Measurements from ENCODE around the gene GAS6. TPM values are rescaled to one million over a fixed set of nuclear protein-coding genes. Genes with fewer than 3 reads are reported as not detected.

GAS6 gene
- total RNA-seq, 1 donor from 2014 or later = 215 TPM

DNA sequence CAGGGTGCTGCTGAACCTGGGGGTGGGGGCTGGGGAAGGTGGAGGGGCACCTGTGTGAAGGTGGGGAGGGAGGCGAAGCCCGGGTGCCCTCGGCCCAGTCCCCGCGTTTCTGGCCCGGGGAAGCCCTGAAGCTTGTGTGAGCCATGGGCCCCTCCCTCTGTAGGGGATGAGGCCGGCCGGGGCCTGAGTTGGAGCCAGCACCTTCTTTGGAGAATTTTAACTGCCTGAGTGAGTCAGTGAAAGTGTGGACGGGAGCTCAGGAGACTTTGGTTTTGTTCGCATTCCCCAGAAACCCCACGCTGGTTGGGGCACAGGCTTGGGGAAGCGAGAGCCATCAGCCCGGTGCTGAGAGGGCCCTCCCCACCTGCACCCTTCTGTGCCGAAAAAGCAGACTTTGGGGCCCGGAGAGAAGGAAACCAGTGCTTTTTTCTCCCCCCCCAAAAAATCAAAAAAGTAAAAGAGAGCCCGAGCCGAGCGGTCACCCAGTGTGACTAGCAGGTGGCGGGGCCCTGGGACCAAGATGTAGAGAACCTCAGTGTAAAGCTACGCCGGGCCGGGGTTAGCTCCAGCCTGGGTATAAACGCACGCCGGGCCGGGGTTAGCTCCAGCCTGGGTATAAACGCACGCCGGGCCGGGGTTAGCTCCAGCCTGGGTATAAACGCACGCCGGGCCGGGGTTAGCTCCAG, 59.7 kb downstream of the GAS6 start:
- Histone ChIP-seq H3K27ac (no peak overlapping the region), H3K36me3 (no peaks in the 10 kb centered on the region), H3K4me3 (no peak overlapping the region), H3K4me1 (peaks cover 23% of the 10 kb centered on the region), H3K9me3 (no peaks in the 10 kb centered on the region), H3K27me3 (no peaks in the 10 kb centered on the region)
- TF ChIP-seq, protein P1, sequence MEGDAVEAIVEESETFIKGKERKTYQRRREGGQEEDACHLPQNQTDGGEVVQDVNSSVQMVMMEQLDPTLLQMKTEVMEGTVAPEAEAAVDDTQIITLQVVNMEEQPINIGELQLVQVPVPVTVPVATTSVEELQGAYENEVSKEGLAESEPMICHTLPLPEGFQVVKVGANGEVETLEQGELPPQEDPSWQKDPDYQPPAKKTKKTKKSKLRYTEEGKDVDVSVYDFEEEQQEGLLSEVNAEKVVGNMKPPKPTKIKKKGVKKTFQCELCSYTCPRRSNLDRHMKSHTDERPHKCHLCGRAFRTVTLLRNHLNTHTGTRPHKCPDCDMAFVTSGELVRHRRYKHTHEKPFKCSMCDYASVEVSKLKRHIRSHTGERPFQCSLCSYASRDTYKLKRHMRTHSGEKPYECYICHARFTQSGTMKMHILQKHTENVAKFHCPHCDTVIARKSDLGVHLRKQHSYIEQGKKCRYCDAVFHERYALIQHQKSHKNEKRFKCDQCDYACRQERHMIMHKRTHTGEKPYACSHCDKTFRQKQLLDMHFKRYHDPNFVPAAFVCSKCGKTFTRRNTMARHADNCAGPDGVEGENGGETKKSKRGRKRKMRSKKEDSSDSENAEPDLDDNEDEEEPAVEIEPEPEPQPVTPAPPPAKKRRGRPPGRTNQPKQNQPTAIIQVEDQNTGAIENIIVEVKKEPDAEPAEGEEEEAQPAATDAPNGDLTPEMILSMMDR (IDR thresholded peaks at IDR 0.05) = no peak
- no peak for TF ChIP-seq POLR2A (IDR thresholded peaks at IDR 0.05)
- no peak for TF ChIP-seq POLR2AphosphoS5 (IDR thresholded peaks at IDR 0.05; ENCODE audit: insufficient read depth in 1 of 2, low read depth in 1 of 2)
- intact Hi-C loops (cut with DNase I) = no loop called here
- no peak for DNase-seq (ENCODE audit: extremely low spot score in 2 of 2)

DNA sequence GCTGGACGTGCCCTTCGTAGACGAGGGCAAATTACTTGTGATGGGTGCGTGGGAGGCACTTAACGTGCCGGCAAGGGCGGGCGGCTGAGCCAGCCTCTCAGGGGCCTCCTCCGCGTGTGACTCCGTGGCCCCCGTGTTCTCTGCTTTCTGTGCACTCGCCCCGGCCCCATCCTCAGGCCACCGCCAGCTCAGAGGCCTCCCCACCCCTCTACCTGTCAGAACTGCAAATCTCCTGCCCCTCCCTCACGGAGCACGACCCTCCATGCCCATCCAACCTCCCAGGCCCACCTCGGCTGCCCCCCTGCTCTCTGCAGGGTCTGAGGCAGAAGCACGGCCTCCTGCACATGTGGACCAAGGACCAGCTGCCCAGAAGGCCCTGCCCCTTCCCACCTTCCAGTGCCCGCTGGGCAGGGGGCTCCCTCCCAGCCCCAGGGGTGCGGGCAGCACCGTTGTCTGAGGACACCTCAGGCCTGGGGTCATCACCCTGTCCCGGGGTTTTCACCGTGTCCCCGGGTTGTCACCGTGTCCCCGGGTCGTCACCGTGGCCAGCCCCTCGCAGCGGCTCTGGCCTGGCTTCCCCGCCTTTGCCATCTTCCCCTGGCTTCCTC, 60.4 kb downstream of the GAS6 start:
- DNase-seq (ENCODE audit: extremely low spot score in 2 of 2) = no peak
- TF ChIP-seq, protein P1 (IDR thresholded peaks at IDR 0.05) = no peak
- TF ChIP-seq POLR2A (IDR thresholded peaks at IDR 0.05) (no peak), POLR2AphosphoS5 (IDR thresholded peaks at IDR 0.05; ENCODE audit: insufficient read depth in 1 of 2, low read depth in 1 of 2) (no peak)
- H3K36me3 ChIP-seq = no peaks in the 10 kb centered on the region
- no peaks in the 10 kb centered on the region for H3K27me3 ChIP-seq
- H3K27ac ChIP-seq = no peak overlapping the region
- no peak overlapping the region for H3K4me3 ChIP-seq
- H3K4me1 ChIP-seq = peaks cover 23% of the 10 kb centered on the region
- intact Hi-C loops (cut with DNase I) = no loop called here
- no peaks in the 10 kb centered on the region for H3K9me3 ChIP-seq

DNA sequence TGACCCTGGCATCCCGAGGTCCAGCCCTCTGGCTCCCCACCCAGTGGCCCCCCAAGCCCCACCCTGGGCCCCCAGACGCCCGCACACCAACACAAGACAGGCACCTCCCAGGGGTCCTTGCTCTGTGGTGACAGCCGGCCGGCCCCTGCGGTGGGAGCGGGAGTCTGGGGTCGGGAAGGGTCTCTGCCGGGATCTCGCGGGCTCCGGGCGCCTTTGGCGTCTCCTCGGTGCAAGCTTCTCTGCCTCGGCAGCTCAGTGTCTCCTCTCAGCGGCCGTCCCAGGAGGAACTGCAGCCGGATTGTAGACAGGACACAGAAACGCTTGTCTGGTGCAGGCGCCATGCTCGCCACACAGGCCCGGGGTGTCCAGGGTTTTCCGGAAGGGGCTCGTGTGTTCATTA, 61.1 kb downstream of the GAS6 start:
- Histone ChIP-seq H3K9me3 (no peaks in the 10 kb centered on the region), H3K4me3 (no peak overlapping the region), H3K27ac (no peak overlapping the region), H3K36me3 (no peaks in the 10 kb centered on the region), H3K4me1 (peaks cover 23% of the 10 kb centered on the region), H3K27me3 (no peaks in the 10 kb centered on the region)
- intact Hi-C loops (cut with DNase I) = no loop called here
- TF ChIP-seq POLR2AphosphoS5 (IDR thresholded peaks at IDR 0.05; ENCODE audit: insufficient read depth in 1 of 2, low read depth in 1 of 2) = no peak
- TF ChIP-seq, protein P1 (IDR thresholded peaks at IDR 0.05) = no peak
- no peak for TF ChIP-seq POLR2A (IDR thresholded peaks at IDR 0.05)
- no peak for DNase-seq (ENCODE audit: extremely low spot score in 2 of 2)

DNA sequence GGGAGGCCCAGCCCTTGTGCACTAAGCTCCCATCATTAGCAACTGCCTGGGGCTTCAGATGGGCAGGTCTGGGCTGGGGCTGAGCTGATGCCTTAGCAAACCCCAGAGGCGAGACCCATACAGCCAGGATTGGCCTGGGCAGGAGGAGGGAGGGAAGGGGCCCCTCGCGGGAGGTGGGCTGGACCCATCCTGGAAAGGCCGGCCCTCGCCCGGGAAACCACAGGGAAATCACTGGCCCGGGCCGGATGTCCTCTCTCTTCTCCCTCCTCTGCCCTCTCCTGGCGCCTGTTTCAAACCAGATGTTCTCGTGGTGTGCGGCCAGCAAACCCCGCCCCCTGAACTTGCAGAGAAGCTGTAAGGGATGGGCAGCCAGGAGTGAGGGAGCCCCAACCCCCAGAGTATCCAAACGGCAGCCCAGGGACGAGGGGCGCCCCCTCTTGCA, 61.8 kb downstream of the GAS6 start:
- DNase-seq (ENCODE audit: extremely low spot score in 2 of 2) = no peak
- H3K4me3 ChIP-seq = no peak overlapping the region

More for the DNA sequence above, 61.8 kb downstream of the GAS6 start:
- Histone ChIP-seq H3K36me3 (no peaks in the 10 kb centered on the region), H3K27ac (peak overlapping the region; percentile 53), H3K9me3 (no peaks in the 10 kb centered on the region), H3K27me3 (no peaks in the 10 kb centered on the region), H3K4me1 (peaks cover 23% of the 10 kb centered on the region)
- intact Hi-C loops (cut with DNase I) = no loop called here
- TF ChIP-seq, protein P1 (IDR thresholded peaks at IDR 0.05) = no peak
- TF ChIP-seq POLR2AphosphoS5 (IDR thresholded peaks at IDR 0.05; ENCODE audit: insufficient read depth in 1 of 2, low read depth in 1 of 2) = peak in 1 of 2 donors; percentile 34
